Effector memory CD4-positive, alpha-beta T cell (primary cell): ENCODE data around the gene TXLNA.

Experiments
- DNase-seq, 3 donors: peaks; one replicate each; pipeline ENCODE4 v3.0.0-alpha.2; 2020
- H3K27ac ChIP-seq: 2 replicates; pipeline ENCODE4 v1.7.0; 2013; ENCODE audit warnings: mild to moderate bottlenecking, low read length, moderate library complexity; ENCODE audit not compliant: insufficient read depth, poor library complexity, severe bottlenecking
- H3K27me3 ChIP-seq: replicated peaks from 2 replicates; pipeline ENCODE4 v1.7.0; 2013; ENCODE audit warnings: mild to moderate bottlenecking, low read length; ENCODE audit not compliant: insufficient read depth, control insufficient read depth, poor library complexity, severe bottlenecking
- H3K36me3 ChIP-seq: 2 replicates; pipeline ENCODE4 v1.7.0; 2013; ENCODE audit warnings: mild to moderate bottlenecking, low read length, moderate library complexity; ENCODE audit not compliant: control insufficient read depth, insufficient read depth
- H3K4me1 ChIP-seq: 2 replicates; pipeline ENCODE4 v1.7.0; 2013; ENCODE audit warnings: low read length, mild to moderate bottlenecking; ENCODE audit not compliant: control insufficient read depth, insufficient read depth, poor library complexity, severe bottlenecking
- H3K4me3 ChIP-seq: 2 replicates; pipeline ENCODE4 v1.7.0; 2013; ENCODE audit warnings: low read length, low read depth, mild to moderate bottlenecking; ENCODE audit not compliant: insufficient read depth, poor library complexity, severe bottlenecking
- H3K9me3 ChIP-seq: 2 replicates; pipeline ENCODE4 v1.7.0; 2013; ENCODE audit warnings: mild to moderate bottlenecking, low read length, moderate library complexity; ENCODE audit not compliant: control insufficient read depth

Gene TXLNA

DNA sequence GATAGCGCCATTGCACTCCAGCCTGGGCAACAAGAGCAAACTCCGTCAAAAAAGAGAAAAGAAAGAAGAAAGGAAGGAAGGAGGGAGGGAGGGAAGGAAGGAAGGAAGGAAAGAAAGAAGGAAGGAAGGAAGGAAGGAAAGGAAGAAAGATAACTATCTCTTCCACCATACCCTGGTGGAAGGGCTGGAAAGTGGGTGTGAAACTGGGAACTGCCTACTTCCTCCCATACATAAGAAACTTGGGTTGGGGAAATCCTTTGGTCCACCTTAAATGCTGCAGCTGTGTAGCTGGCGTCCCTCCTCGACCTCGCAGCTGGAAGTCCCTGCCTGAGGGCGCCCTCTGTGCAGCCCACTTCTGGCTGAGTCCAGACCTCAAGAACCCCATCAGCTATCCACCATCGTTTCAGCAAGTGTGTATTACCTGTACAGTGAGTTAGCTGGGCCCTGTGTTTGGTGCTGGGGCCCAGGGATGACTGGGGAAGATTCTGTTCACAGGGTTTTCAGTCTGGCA lies 62.9 kb downstream of the TXLNA start:
- no peak for DNase-seq
- no peaks in the 10 kb centered on the region for H3K27me3 ChIP-seq
- H3K27ac ChIP-seq, result no peak overlapping the region
- no peaks in the 10 kb centered on the region for H3K36me3 ChIP-seq
- no peaks in the 10 kb centered on the region for H3K9me3 ChIP-seq
- H3K4me1 ChIP-seq, result peaks cover 20% of the 10 kb centered on the region
- no peak overlapping the region for H3K4me3 ChIP-seq

DNA sequence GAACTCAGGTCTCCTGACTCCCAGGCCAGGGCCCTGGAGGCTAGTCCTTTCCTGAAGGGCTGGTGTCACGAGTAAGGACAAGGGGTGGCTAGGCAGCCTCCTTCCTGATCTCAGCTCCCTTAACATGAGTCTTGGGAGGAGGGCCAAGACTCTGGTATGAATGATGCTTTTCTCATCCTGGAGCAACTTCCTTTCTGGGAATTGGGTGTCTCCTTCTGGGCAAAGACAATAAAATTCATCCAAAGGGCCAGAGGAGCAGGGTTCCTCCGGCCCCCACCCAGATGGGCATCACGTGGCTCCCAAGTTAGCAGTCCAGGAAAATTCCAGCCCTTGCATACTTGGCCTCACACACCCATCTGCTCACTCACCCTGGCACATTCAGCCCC lies 67.4 kb downstream of the TXLNA start, which contains the start of gene FAM167B:
Gene FAM167B, plus strand, starts transcription at position 335 of the 386 bp plus-strand sequence. CDS start 200 bp downstream, outside the sequence.
- Histone ChIP-seq H3K4me3 (peak within 1 kb of the TSS; percentile 45), H3K27ac (peak within 1 kb of the TSS; percentile 92), H3K9me3 (no peaks in the 10 kb centered on the region), H3K4me1 (peaks cover 41% of the 10 kb centered on the region), H3K36me3 (no peaks in the 10 kb centered on the region), H3K27me3 (no peaks in the 10 kb centered on the region)
- DNase-seq, result no peak

DNA sequence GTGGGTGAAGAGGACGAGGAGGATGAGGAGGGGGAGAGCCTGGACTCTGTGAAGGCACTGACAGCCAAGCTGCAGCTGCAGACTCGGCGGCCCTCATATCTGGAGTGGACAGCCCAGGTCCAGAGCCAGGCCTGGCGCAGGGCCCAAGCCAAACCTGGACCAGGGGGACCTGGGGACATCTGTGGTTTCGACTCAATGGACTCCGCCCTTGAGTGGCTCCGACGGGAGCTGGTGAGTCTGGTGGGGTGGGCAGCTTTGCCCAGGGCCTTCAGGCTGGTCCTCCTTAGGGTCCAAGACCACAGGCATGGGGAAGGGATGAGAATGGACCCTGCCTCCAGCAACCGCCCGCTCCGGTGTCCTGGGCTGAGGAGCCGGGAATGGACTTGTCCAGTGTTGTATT lies 68.0 kb downstream of the TXLNA start:
- no peaks in the 10 kb centered on the region for H3K9me3 ChIP-seq
- no peaks in the 10 kb centered on the region for H3K36me3 ChIP-seq
- peaks cover 41% of the 10 kb centered on the region for H3K4me1 ChIP-seq
- peak overlapping the region; percentile 92 for H3K27ac ChIP-seq
- no peak for DNase-seq
- no peak overlapping the region for H3K4me3 ChIP-seq
- H3K27me3 ChIP-seq, result no peaks in the 10 kb centered on the region
